SK-N-SH (cell line): ENCODE data around the gene FNDC3B. TPM values are rescaled to one million over a fixed set of nuclear protein-coding genes. Genes with fewer than 3 reads are reported as not detected.

Experiments used
- CTCF ChIA-PET: fragments of 300-600, 350-600 bp; formaldehyde crosslinking; extraction: SDS; loops from one replicate; lab custom pipeline; 2021; lab: Yijun Ruan, JAX
- POLR2A ChIA-PET: fragments of 350-600 bp; sonication (Branson Sonifier 250); formaldehyde crosslinking; extraction: SDS; loops from one replicate; lab custom pipeline; 2020; ENCODE audit warnings: antibody characterized with exemption, inconsistent platforms; lab: Yijun Ruan, JAX
- DNase-seq: peaks from one replicate; pipeline ENCODE4 v3.0.0; 2012
- H2AFZ ChIP-seq: fragments of 200-600 bp; sonication (generic); 2 replicates; pipeline ENCODE4 v1.8.1; 2016; ENCODE audit warnings: antibody characterized with exemption, mild to moderate bottlenecking, low read depth
- H3F3A ChIP-seq: fragments of 200-600 bp; sonication (generic); replicated peaks from 2 replicates; pipeline ENCODE3; 2016; ENCODE audit warnings: antibody characterized with exemption, mild to moderate bottlenecking; ENCODE audit not compliant: insufficient read depth
- H3K27ac ChIP-seq, 2 experiments: fragments of 200-500 bp in 1 of 2; fragments of 200-600 bp in 1 of 2; sonication (Bioruptor generic) in 1 of 2; sonication (generic), shearing (Covaris generic) in 1 of 2; 2 replicates each; pipeline versions ENCODE4 v1.5.1 to v1.6.1; 2014 to 2016; ENCODE audit warnings: low read depth in 2 of 2, inconsistent platforms in 1 of 2, low read length in 1 of 2, mild to moderate bottlenecking in 1 of 2, mixed read lengths in 1 of 2
- H3K27me3 ChIP-seq: fragments of 200-600 bp; sonication (generic), shearing (Covaris generic); 2 replicates; pipeline ENCODE4 v1.6.1; 2016; ENCODE audit warnings: mixed run types; ENCODE audit not compliant: insufficient read depth
- H3K36me3 ChIP-seq, 2 experiments: fragments of 200-500 bp in 1 of 2; fragments of 200-600 bp in 1 of 2; sonication (Bioruptor generic) in 1 of 2; sonication (generic) in 1 of 2; replicated peaks in 1 of 2; 2 replicates each; pipeline versions ENCODE3 to v1.5.1; 2014 to 2016; ENCODE audit warnings: low read length in 1 of 2, mild to moderate bottlenecking in 1 of 2; ENCODE audit not compliant: insufficient read depth in 2 of 2, control insufficient read depth in 1 of 2
- H3K4me1 ChIP-seq, 2 experiments: fragments of 200-500 bp in 1 of 2; fragments of 200-600 bp in 1 of 2; sonication (Bioruptor generic) in 1 of 2; sonication (generic), shearing (Covaris generic) in 1 of 2; 2 replicates each; pipeline versions ENCODE4 v1.5.1 to v1.6.1; 2014 to 2016; ENCODE audit warnings: low read depth in 1 of 2, low read length in 1 of 2, mixed run types in 1 of 2; ENCODE audit not compliant: insufficient read depth in 2 of 2, control insufficient read depth in 1 of 2
- H3K4me2 ChIP-seq: fragments of 200-600 bp; sonication (generic), shearing (Covaris generic); 2 replicates; pipeline ENCODE4 v1.6.1; 2017; ENCODE audit warnings: mixed run types
- H3K4me3 ChIP-seq, 2 experiments: fragments of 200-500 bp in 1 of 2; fragments of 200-600 bp in 1 of 2; sonication (Bioruptor generic) in 1 of 2; sonication (generic), shearing (Covaris generic) in 1 of 2; 2 replicates each; pipeline versions ENCODE4 v1.5.1 to v1.8.1; 2014 to 2016; ENCODE audit warnings: low read depth in 2 of 2, inconsistent platforms in 1 of 2, low read length in 1 of 2, mild to moderate bottlenecking in 1 of 2, mixed read lengths in 1 of 2, moderate library complexity in 1 of 2
- H3K79me2 ChIP-seq: fragments of 200-600 bp; sonication (generic); 2 replicates; pipeline ENCODE4 v1.8.1; 2017; ENCODE audit warnings: mild to moderate bottlenecking; ENCODE audit not compliant: insufficient read depth
- H3K9ac ChIP-seq: fragments of 200-600 bp; sonication (generic); 2 replicates; pipeline ENCODE4 v1.6.1; 2017; ENCODE audit warnings: mixed run types
- H3K9me2 ChIP-seq: fragments of 200-600 bp; sonication (generic); 2 replicates; pipeline ENCODE4 v1.6.1; 2017; ENCODE audit warnings: mixed run types
- H3K9me3 ChIP-seq: fragments of 200-600 bp; sonication (generic); 2 replicates; pipeline ENCODE4 v1.6.1; 2017; ENCODE audit warnings: mixed run types, mild to moderate bottlenecking, moderate library complexity
- H4K20me1 ChIP-seq: fragments of 200-600 bp; sonication (generic); 2 replicates; pipeline ENCODE4 v1.6.1; 2017; ENCODE audit warnings: mild to moderate bottlenecking, mixed run types; ENCODE audit not compliant: insufficient read depth
- CTCF ChIP-seq: fragments of 200-600 bp; sonication (generic); IDR thresholded peaks from 2 replicates; pipeline ENCODE4 v1.6.1; 2017; ENCODE audit warnings: antibody characterized with exemption, mild to moderate bottlenecking, moderate library complexity
- EP300 ChIP-seq, 2 experiments: IDR thresholded peaks; 2 replicates each; pipeline versions ENCODE4 v1.4.0 to v1.6.1; 2012; ENCODE audit warnings: borderline replicate concordance in 1 of 2, low read depth in 1 of 2, low read length in 1 of 2
- EZH2phosphoT487 ChIP-seq: fragments of 200-600 bp; sonication (generic); IDR thresholded peaks from 2 replicates; pipeline ENCODE4 v1.6.1; 2017; ENCODE audit warnings: low read depth, mixed run types, mild to moderate bottlenecking, antibody characterized with exemption, moderate library complexity, borderline replicate concordance
- FOSL2 ChIP-seq: IDR thresholded peaks from 2 replicates; pipeline ENCODE4 v1.4.0; 2012; ENCODE audit warnings: low read depth, mild to moderate bottlenecking, moderate library complexity, borderline replicate concordance
- FOXJ3 ChIP-seq: sonication (generic); formaldehyde crosslinking; IDR thresholded peaks from 2 replicates; pipeline ENCODE4 v1.5.1; 2020; ENCODE audit warnings: mild to moderate bottlenecking, missing genetic modification reagents
- FOXM1 ChIP-seq: IDR thresholded peaks from 2 replicates; pipeline ENCODE4 v1.4.0; 2012; ENCODE audit warnings: low read depth, mild to moderate bottlenecking
- GABPA ChIP-seq: IDR thresholded peaks from 2 replicates; pipeline ENCODE4 v1.4.0; 2012; ENCODE audit warnings: low read depth, mild to moderate bottlenecking
- GATA2 ChIP-seq: sonication (generic); formaldehyde crosslinking; IDR thresholded peaks from 2 replicates; pipeline ENCODE4 v1.5.0; 2020; ENCODE audit warnings: mild to moderate bottlenecking, missing genetic modification reagents
- JUND ChIP-seq: IDR thresholded peaks from 2 replicates; pipeline ENCODE4 v1.4.0; 2012
- MAX ChIP-seq: IDR thresholded peaks from 2 replicates; pipeline ENCODE4 v1.4.0; 2012; ENCODE audit warnings: low read depth
- MEF2A ChIP-seq: IDR thresholded peaks from 2 replicates; pipeline ENCODE4 v1.4.0; 2012; ENCODE audit warnings: low read depth, borderline replicate concordance
- MXI1 ChIP-seq: IDR thresholded peaks from 2 replicates; pipeline ENCODE4 v1.6.1; 2012; ENCODE audit warnings: mild to moderate bottlenecking, low read depth, low read length, improper control_type of control experiment
- NFIC ChIP-seq: IDR thresholded peaks from 2 replicates; pipeline ENCODE4 v1.4.0; 2012; ENCODE audit warnings: borderline replicate concordance
- NRF1 ChIP-seq: IDR thresholded peaks from 2 replicates; pipeline ENCODE4 v1.6.1; 2012; ENCODE audit warnings: low read depth, mild to moderate bottlenecking, low read length
- RAD21 ChIP-seq: IDR thresholded peaks from 2 replicates; pipeline ENCODE4 v1.6.1; 2012; ENCODE audit warnings: mild to moderate bottlenecking, low read length
- RFX5 ChIP-seq: IDR thresholded peaks from 2 replicates; pipeline ENCODE4 v1.6.1; 2012; ENCODE audit warnings: mild to moderate bottlenecking, improper control_type of control experiment, low read length
- SIN3A ChIP-seq: IDR thresholded peaks from 2 replicates; pipeline ENCODE4 v1.6.1; 2012; ENCODE audit warnings: low read depth, mild to moderate bottlenecking, low read length, moderate library complexity, borderline replicate concordance
- SMC3 ChIP-seq: IDR thresholded peaks from 2 replicates; pipeline ENCODE4 v1.6.1; 2012; ENCODE audit warnings: low read depth, low read length, improper control_type of control experiment
- TAF1 ChIP-seq: IDR thresholded peaks from 2 replicates; pipeline ENCODE4 v1.6.1; 2012; ENCODE audit warnings: low read depth, mild to moderate bottlenecking, low read length, moderate library complexity, borderline replicate concordance
- TCF12 ChIP-seq: IDR thresholded peaks from 2 replicates; pipeline ENCODE4 v1.4.0; 2012
- USF1 ChIP-seq: IDR thresholded peaks from 2 replicates; pipeline ENCODE4 v1.4.0; 2012; ENCODE audit warnings: low read depth, borderline replicate concordance
- WGBS: methylation state at CpG from one replicate; pipeline ENCODE4 v1.1.6; 2017; ENCODE audit warnings: low lambda C conversion rate; 5-methylcytosine and 5-hydroxymethylcytosine counted together
- polyA plus RNA-seq, 3 experiments: library from polyadenylated mRNA; depleted of rRNA; stranded (reverse); fragments of >200 nt; gene quantifications; 2 replicates each; pipeline ENCODE4 v1.2.3, GENCODE V29; 2012
- TF ChIP-seq, protein P1 (sequence below): fragments of 150-350 bp; IDR thresholded peaks from 2 replicates; pipeline ENCODE4 v1.6.1; 2016; ENCODE audit warnings: mild to moderate bottlenecking, low read depth, low read length
- TF ChIP-seq, protein P2 (sequence below): IDR thresholded peaks from 2 replicates; pipeline ENCODE4; 2012

The FNDC3B gene
- polyA plus RNA-seq, 1 of the 3 experiments (the other 2 are of a cell fraction), result 10.4 TPM

DNA sequence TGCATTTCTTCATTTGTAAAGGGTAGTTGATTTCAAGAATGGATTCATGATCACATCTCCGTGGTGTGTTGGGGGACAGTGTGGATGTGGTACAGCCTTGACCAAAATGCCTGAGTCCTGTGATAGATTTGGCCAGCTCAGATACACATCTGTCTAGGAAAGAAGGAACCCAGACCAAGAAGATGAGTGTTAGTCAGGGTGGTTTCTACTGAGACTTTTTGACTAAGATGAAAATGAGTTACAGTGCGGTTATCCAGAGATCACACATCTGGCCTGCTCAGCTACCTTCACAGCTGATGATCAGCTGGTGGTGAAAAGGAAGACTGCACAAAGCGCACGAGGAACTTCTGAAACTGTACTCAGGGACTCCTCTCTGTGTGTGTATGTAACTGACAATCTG is 68.0 kb downstream of the FNDC3B start:
- Histone ChIP-seq H3K4me2 (no peak overlapping the region), H3K27me3 (no peaks in the 10 kb centered on the region), H3K9ac (no peak overlapping the region), H3K9me3 (no peaks in the 10 kb centered on the region), H3K4me1 (peaks cover 7 to 24% of the 10 kb centered on the region in 2 experiments; a peak in 3 of 4 replicates), H2AFZ (no peak overlapping the region), H3K79me2 (peaks cover 100% of the 10 kb centered on the region), H4K20me1 (peaks cover 96% of the 10 kb centered on the region), H3K9me2 (no peaks in the 10 kb centered on the region), H3K27ac (no peak overlapping the region), H3K4me3 (no peak overlapping the region), H3F3A (peaks cover 16% of the 10 kb centered on the region), H3K36me3 (peaks cover 0 to 6% of the 10 kb centered on the region in 2 experiments)
- DNase-seq, result no peak
- ChIA-PET CTCF (interaction anchor here (0.9 kb wide), 1 partner anchor 225 kb away, joined by 4 read pairs; no protein-coding TSS in a partner anchor), POLR2A (no interaction called here)
- WGBS, result 98% methylated on average over 4 of the region's 4 CpGs
- no peak for TF ChIP-seq USF1
- TF ChIP-seq RAD21, result no peak
- no peak for TF ChIP-seq GATA2
- TF ChIP-seq TAF1, result no peak
- TF ChIP-seq FOSL2, result no peak
- TF ChIP-seq EZH2phosphoT487, result no peak
- TF ChIP-seq MXI1, result no peak
- no peak for TF ChIP-seq GABPA
- TF ChIP-seq NRF1, result no peak
- no peak for TF ChIP-seq SMC3
- no peak for TF ChIP-seq FOXM1
- TF ChIP-seq RFX5, result no peak
- TF ChIP-seq NFIC, result no peak
- TF ChIP-seq TCF12, result no peak
- no peak for TF ChIP-seq JUND
- TF ChIP-seq, protein P1, sequence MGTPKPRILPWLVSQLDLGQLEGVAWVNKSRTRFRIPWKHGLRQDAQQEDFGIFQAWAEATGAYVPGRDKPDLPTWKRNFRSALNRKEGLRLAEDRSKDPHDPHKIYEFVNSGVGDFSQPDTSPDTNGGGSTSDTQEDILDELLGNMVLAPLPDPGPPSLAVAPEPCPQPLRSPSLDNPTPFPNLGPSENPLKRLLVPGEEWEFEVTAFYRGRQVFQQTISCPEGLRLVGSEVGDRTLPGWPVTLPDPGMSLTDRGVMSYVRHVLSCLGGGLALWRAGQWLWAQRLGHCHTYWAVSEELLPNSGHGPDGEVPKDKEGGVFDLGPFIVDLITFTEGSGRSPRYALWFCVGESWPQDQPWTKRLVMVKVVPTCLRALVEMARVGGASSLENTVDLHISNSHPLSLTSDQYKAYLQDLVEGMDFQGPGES, result no peak
- TF ChIP-seq FOXJ3 (CRISPR knock-in tag), result no peak
- TF ChIP-seq SIN3A, result no peak

GRCh38 chr3:172110127-172110779 is 70.9 kb downstream of the FNDC3B start:
- CTCF ChIA-PET, result no interaction called here
- H3K4me1 ChIP-seq, result peaks cover 3 to 8% of the 10 kb centered on the region in 2 experiments; a peak in 3 of 4 replicates
- no peaks in the 10 kb centered on the region for H3K9me3 ChIP-seq
- peaks cover 97% of the 10 kb centered on the region for H3K79me2 ChIP-seq
- no peak overlapping the region for H2AFZ ChIP-seq
- H3K27me3 ChIP-seq, result no peaks in the 10 kb centered on the region
- H4K20me1 ChIP-seq, result peaks cover 88% of the 10 kb centered on the region
- POLR2A ChIA-PET, result no interaction called here
- H3K4me3 ChIP-seq, result no peak overlapping the region
- no peak overlapping the region for H3K4me2 ChIP-seq
- no peak for DNase-seq
- TF ChIP-seq, protein P2, sequence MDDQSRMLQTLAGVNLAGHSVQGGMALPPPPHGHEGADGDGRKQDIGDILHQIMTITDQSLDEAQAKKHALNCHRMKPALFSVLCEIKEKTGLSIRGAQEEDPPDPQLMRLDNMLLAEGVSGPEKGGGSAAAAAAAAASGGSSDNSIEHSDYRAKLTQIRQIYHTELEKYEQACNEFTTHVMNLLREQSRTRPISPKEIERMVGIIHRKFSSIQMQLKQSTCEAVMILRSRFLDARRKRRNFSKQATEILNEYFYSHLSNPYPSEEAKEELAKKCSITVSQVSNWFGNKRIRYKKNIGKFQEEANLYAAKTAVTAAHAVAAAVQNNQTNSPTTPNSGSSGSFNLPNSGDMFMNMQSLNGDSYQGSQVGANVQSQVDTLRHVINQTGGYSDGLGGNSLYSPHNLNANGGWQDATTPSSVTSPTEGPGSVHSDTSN, result no peak
- TF ChIP-seq MAX (no peak), MEF2A (no peak), NFIC (no peak), CTCF (no peak), EP300 (IDR thresholded peaks at IDR 0.05; ENCODE audit: borderline replicate concordance in 1 of 2, low read depth in 1 of 2, low read length in 1 of 2) (no peak)
- H3K9me2 ChIP-seq, result no peaks in the 10 kb centered on the region
- peaks cover 14 to 18% of the 10 kb centered on the region in 2 experiments for H3K36me3 ChIP-seq
- 94% methylated on average over 3 of the region's 3 CpGs for WGBS
- no peak overlapping the region for H3K27ac ChIP-seq
- no peak overlapping the region for H3K9ac ChIP-seq
- peaks cover 5% of the 10 kb centered on the region for H3F3A ChIP-seq
